ENCODE data around the gene MOCOS. TPM values are rescaled to one million over a fixed set of nuclear protein-coding genes. Genes with fewer than 3 reads are reported as not detected.

The MOCOS gene
- total RNA-seq, 2 experiments from 2014 or later = not detected

DNA sequence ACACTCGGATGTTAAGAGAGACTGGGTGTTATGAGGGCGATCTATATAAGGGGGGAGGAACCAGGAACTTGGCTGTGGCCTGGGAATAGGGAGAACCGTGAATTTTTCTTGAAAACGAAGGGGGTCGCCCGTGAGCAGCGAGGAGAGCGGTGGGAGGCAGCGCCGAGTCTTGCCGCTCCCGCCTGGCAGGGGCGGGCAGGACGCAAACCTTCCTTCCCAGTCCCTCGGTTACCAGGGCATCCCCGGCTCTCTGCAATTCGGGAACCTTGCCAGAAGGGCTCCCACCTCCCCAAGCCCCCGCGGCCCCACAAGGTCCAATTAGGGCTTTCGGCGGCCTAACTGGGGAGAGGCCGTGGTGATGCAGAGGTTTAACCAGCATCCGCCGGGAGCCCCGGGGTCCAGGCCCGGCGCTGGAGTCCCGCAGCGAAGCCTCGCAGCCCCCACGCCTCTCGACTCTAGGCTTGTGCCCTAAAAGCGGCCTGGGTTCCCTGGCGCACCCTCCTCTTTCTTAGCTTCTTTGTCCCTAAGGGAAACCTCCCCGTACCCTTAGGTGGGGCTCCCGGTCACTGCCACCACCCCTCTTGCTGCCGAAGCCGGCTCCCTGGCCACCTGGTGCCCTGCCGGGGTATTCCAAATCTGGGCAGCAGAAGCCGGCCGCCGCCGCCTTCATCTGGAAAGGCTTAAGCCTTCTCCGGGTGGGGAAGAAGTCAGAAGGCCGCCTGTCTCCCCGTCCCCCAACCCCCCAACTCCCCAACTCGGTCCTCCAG lies 109.5 kb downstream of the MOCOS start:
- Histone ChIP-seq H3K4me2 (ENCODE audit: low read length) (no peak overlapping the region), H3K4me3 (ENCODE audit: low read depth, low read length, poor library complexity, severe bottlenecking) (no peak overlapping the region), H3K9me3 (ENCODE audit: low read length) (no peaks in the 10 kb centered on the region), H3K27ac (ENCODE audit: low read depth, low read length, poor library complexity, severe bottlenecking) (no peak overlapping the region), H4K20me1 (ENCODE audit: insufficient read depth, low read length) (no peaks in the 10 kb centered on the region), H2AFZ (ENCODE audit: low read length) (no peak overlapping the region), H3K36me3 (ENCODE audit: insufficient read depth, low read length) (no peaks in the 10 kb centered on the region), H3K79me2 (ENCODE audit: insufficient read depth, low read depth, low read length) (no peaks in the 10 kb centered on the region), H3K9me2 (ENCODE audit: insufficient read depth, low read length) (no peaks in the 10 kb centered on the region), H3K4me1 (ENCODE audit: insufficient read depth, low read length, poor library complexity, severe bottlenecking) (no peaks in the 10 kb centered on the region)
- DNase-seq (ENCODE audit: low spot score) = no peak
- CTCF ChIA-PET (ENCODE audit: unreplicated experiment) = no interaction called here
- POLR2A ChIA-PET = no interaction called here
- intact Hi-C loops (cut with micrococcal nuclease; ENCODE audit: unreplicated experiment) = no loop called here
- BruUV-seq (replicated peaks) = no TSS peak
- TF ChIP-seq, protein P1, sequence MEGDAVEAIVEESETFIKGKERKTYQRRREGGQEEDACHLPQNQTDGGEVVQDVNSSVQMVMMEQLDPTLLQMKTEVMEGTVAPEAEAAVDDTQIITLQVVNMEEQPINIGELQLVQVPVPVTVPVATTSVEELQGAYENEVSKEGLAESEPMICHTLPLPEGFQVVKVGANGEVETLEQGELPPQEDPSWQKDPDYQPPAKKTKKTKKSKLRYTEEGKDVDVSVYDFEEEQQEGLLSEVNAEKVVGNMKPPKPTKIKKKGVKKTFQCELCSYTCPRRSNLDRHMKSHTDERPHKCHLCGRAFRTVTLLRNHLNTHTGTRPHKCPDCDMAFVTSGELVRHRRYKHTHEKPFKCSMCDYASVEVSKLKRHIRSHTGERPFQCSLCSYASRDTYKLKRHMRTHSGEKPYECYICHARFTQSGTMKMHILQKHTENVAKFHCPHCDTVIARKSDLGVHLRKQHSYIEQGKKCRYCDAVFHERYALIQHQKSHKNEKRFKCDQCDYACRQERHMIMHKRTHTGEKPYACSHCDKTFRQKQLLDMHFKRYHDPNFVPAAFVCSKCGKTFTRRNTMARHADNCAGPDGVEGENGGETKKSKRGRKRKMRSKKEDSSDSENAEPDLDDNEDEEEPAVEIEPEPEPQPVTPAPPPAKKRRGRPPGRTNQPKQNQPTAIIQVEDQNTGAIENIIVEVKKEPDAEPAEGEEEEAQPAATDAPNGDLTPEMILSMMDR (conservative IDR thresholded peaks at IDR 0.05; ENCODE audit: low read length) = no peak
- TF ChIP-seq EZH2phosphoT487 (IDR thresholded peaks at IDR 0.05; ENCODE audit: borderline replicate concordance, low read depth, low read length) = no peak

DNA sequence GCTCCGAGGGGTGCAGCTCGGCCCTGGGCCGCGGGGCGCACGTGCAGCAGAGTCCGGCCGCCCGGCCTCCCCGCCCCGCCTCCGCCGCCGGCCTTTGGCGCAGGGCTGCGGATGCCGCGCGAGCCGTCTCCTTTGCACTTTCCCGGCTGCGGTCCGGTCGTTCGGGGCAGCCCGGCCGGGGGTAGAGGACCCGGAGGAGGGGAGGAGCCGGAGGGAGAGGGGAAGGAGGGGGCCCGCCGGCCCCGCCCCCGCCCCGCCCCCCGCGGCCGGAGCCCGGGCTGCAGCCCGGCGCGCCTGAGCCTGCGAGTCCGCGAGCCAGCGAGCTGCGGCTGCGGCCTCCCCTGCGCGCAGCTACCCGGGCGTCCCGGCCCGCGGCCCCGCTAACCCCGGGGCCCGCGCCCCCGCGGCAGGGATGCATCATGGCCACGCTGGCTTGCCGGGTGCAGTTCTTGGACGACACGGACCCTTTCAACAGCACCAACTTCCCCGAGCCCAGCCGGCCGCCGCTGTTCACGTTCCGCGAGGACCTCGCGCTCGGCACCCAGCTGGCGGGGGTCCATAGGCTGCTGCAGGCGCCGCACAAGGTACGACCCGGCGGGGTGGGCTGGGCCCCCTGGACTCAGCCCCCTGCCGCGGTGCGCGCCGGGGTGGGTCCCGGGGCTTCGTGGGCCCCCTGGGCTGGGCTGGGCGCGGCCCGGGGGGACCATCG lies 110.3 kb downstream of the MOCOS start, which contains the start of gene FHOD3:
Gene FHOD3, plus strand, starts transcription at position 297 of the 709 bp plus-strand sequence. Its CDS starts 123 bp downstream, at position 420.
- ChIA-PET POLR2A (no interaction called here), CTCF (ENCODE audit: unreplicated experiment) (interaction anchor here (0.6 kb wide), 2 partner anchors 26 to 539 kb away, joined by 3 to 11 read pairs; no protein-coding TSS in a partner anchor)
- BruUV-seq (replicated peaks) = no TSS peak
- H3K9me3 ChIP-seq (ENCODE audit: low read length) = no peaks in the 10 kb centered on the region
- H3K27ac ChIP-seq (ENCODE audit: low read depth, low read length, poor library complexity, severe bottlenecking) = no peak within 1 kb of the TSS
- no peak within 1 kb of the TSS for H2AFZ ChIP-seq (ENCODE audit: low read length)
- no peak within 1 kb of the TSS for H3K4me3 ChIP-seq (ENCODE audit: low read depth, low read length, poor library complexity, severe bottlenecking)
- TF ChIP-seq, protein P1 (conservative IDR thresholded peaks at IDR 0.05; ENCODE audit: low read length) = no peak
- no peak for TF ChIP-seq EZH2phosphoT487 (IDR thresholded peaks at IDR 0.05; ENCODE audit: borderline replicate concordance, low read depth, low read length)
- H3K79me2 ChIP-seq (ENCODE audit: insufficient read depth, low read depth, low read length) = no peaks in the 10 kb centered on the region
- DNase-seq (ENCODE audit: low spot score) = no peak
- no peaks in the 10 kb centered on the region for H4K20me1 ChIP-seq (ENCODE audit: insufficient read depth, low read length)
- no peaks in the 10 kb centered on the region for H3K36me3 ChIP-seq (ENCODE audit: insufficient read depth, low read length)
- no peaks in the 10 kb centered on the region for H3K4me1 ChIP-seq (ENCODE audit: insufficient read depth, low read length, poor library complexity, severe bottlenecking)
- no peak within 1 kb of the TSS; the same call in 1 of the 2 replicates for H3K4me2 ChIP-seq (ENCODE audit: low read length)
- intact Hi-C loops (cut with micrococcal nuclease; ENCODE audit: unreplicated experiment) = no loop called here
- H3K9me2 ChIP-seq (ENCODE audit: insufficient read depth, low read length) = no peaks in the 10 kb centered on the region
